A549 treated with DMSO at 1 μM for 4 hours (cell line): Measurements from ENCODE around the gene PI4K2A. TPM values are rescaled to one million over a fixed set of nuclear protein-coding genes. Genes with fewer than 3 reads are reported as not detected.

Source experiments
- total RNA-seq: library from RNA; stranded (reverse); fragments of 200-300 nt; extraction: Qiagen RNA extraction; gene quantifications from 5 replicates; pipeline ENCODE4 v1.2.3, GENCODE V29; 2022; ENCODE audit warnings: low read depth

Gene PI4K2A
- 27.9 to 32.8 TPM (median 31.9 TPM) in 5 replicates for total RNA-seq

DNA sequence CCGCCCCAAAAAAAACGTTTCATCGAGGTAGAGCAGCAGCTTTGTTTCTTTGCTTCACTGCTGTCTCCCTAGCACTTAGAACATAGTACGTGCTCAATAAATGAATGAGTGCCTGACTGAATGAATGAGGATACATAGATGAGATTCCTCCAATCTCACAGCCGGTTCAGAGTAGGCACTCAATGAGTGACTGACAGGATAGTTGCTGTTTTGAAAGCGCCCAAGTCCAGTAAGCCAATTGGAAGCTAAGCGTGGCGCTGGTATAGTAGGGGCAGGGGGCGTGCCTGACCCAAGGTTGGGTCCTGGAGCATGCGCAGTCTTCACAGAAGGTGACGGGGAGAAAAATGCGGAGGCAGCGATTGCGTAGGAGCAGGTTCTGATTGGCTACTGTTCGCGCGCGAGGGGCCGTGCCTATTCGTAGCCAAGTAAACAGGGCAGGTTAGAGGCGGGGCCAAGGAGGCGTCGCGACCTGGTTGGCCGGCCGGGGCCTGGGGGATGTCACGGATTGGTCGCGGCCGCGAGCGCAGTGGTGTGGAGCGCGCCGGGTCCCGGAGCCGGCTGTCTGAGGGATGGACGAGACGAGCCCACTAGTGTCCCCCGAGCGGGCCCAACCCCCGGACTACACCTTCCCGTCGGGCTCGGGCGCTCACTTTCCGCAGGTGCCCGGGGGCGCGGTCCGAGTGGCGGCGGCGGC, at the start of gene PI4K2A:
TSS of gene PI4K2A (plus strand) at position 498 of the 694 bp plus-strand sequence. CDS start at position 570, 72 bp downstream.

DNA sequence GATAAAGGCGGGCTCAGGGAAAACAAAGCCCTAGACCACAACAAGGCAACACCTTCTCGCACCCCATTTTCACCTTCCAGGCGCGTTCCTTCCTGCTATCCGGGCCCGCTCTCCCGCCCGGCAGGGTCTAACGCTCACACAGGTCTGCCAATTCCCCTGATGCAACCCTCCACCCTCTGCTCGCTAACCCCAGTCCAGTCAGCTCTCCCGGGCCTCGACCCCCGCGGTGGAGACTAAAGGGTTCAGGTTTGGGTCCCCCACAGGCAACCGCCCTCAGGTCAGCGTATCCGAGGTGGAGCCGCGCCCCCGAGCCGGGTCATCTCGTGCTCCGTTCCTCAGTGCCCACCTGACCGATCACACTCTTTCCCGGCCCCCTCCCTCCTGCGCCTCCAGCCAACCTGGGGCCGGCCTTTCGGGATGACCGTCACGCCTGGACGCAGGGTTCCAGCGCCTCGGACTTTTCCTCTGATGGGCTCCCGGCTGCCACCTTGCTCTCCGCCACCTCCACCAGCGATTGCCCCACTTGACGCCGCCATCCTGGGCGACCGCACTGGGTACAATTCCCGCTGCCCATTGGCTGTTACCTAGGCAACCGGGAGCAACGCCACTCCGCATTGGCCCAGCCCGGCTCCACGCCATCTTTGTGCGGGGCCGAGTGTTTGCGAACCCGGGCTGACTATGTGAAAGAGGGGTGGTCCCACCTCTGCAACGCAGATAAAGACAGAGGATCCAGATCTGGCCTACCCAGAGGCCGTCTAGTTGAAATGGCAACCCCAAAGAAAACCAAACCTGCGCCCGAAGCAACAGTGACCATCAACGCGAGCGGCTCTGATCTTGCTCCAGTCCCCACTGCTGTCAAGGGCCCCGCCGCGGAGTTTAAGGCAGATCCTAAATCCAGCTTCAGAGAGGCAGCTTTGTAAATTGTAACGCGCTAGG, 7.3 kb upstream of the PI4K2A start, which contains the start of gene MORN4:
TSS of gene MORN4 (minus strand) at position 552 of the 936 bp plus-strand sequence. CDS start 13,847 bp downstream, outside the sequence.

DNA sequence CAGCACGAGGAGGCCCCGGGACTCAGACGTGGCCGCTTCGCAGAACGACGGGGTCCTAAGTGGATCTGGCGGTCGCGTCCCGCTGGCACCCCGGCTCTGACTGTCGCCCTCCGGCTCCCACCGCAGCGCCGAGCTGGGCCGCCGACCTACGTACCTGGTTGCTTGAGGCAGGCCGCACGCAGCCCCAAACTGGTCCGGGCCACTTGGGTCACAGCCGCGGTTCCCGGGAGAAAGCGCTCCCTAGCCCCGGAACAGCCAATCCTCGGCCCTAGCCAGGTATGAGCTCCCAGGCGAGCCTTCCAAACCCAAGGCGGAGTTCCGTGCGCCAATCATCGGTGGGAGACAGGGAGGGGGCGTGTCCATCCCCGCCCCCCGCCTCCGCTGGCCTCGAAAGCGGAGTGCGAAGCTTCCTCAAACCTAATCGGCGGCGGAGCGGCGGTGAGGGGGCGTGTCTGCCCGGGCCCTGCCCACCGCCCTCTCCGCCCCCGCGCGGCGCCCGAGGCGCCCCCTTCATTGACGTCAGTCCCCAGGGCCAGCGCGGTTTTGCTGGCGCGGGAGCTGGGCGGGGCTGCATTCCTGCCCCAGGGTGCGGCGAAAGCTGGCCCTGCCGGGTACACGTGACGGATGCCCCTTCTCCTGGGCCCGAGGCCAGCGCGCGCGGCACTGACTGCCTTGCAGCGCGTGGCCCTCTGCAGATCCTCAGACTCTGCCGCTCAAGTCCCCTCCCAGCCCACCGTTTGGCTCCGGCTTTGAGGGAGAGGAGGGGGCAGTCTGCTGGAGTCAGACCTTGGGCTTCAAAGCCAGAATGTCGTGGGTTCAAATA, 46.7 kb downstream of the PI4K2A start, which contains the start of gene AVPI1:
TSS of gene AVPI1 (minus strand) at position 280 of the 823 bp plus-strand sequence. CDS start 7,336 bp downstream, outside the sequence.

DNA sequence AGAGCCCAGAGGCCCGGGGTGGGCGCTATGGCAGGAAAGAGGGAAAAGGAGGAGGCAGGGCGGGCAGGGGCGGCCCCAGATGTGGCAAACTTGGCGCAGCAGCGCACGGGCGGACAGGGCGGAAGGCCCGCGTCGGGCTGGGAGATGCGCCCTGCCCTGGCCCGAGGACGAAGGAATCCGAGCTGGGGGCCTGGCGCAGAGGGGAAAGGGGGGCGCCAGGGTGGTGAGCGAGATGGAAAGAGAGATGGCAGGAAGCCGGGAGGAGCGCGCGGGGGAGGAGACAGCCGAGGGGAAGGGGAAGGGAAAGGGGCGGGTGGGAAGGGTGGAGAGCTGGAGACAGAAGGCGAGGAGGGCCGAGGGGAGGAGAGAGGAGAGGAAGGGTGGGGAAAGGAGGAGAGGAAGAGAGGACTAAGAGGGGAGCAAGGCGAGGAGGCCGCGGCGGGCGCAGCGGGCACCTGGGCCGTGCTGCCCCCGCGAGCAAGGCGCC, 72.9 kb downstream of the PI4K2A start, which contains the start of gene MARVELD1:
TSS of gene MARVELD1 (plus strand) at position 392 of the 487 bp plus-strand sequence. CDS start 147 bp downstream, outside the sequence.

Other genes with a start within 250 kb of the PI4K2A start
- 58.5 to 74.6 TPM (median 60.5 TPM) in 5 replicates for gene RRP12, start 239.3 kb upstream of the PI4K2A start, total RNA-seq
- 583 to 640 TPM (median 631 TPM) in 5 replicates for gene PGAM1, start 214.5 kb upstream of the PI4K2A start, total RNA-seq
- 53.5 to 58.6 TPM (median 54.4 TPM) in 5 replicates for gene EXOSC1, start 194.7 kb upstream of the PI4K2A start, total RNA-seq
- gene ZDHHC16, start 194.5 kb upstream of the PI4K2A start, total RNA-seq: 44.6 to 56.7 TPM (median 50.7 TPM) in 5 replicates
- gene MMS19, start 142.2 kb upstream of the PI4K2A start, total RNA-seq: 34.2 to 51.5 TPM (median 48.9 TPM) in 5 replicates
- gene UBTD1, start 141.7 kb upstream of the PI4K2A start, total RNA-seq: 15.7 to 20.4 TPM (median 17.4 TPM) in 5 replicates
- 2.9 to 5.1 TPM (median 4.3 TPM) in 5 replicates for gene ANKRD2, start 67.9 kb upstream of the PI4K2A start, total RNA-seq
- 0.57 to 1.2 TPM (median 0.96 TPM) in 5 replicates for gene HOGA1, start 56.3 kb upstream of the PI4K2A start, total RNA-seq
- not detected in 5 replicates for gene C10orf62, start 51.0 kb upstream of the PI4K2A start, total RNA-seq
- gene MORN4, start 7.2 kb upstream of the PI4K2A start, total RNA-seq: 6.8 to 8.5 TPM (median 7.3 TPM) in 5 replicates
- gene AVPI1, start 46.6 kb downstream of the PI4K2A start, total RNA-seq: 73.6 to 110 TPM (median 82.0 TPM) in 5 replicates
- gene MARVELD1, start 73.1 kb downstream of the PI4K2A start, total RNA-seq: 36.8 to 41.1 TPM (median 39.3 TPM) in 5 replicates
- 23.0 to 27.7 TPM (median 25.1 TPM) in 5 replicates for gene ZFYVE27, start 96.5 kb downstream of the PI4K2A start, total RNA-seq
- 1.8 to 2.6 TPM (median 2.4 TPM) in 5 replicates for gene SFRP5, start 131.3 kb downstream of the PI4K2A start, total RNA-seq
- 4.2 to 5.5 TPM (median 5.1 TPM) in 5 replicates for gene GOLGA7B, start 209.2 kb downstream of the PI4K2A start, total RNA-seq